NCI-H69 (cell line): ENCODE measurements around the gene MYO15A.
"Not testable (repeated sequence)": the region's sequence is repeated elsewhere in the genome, so short reads cannot be mapped to it uniquely, and the experiment has no call there.

Source experiments
- DNase-seq: peaks from one replicate; lab custom pipeline; 2025; lab: John Stamatoyannopoulos, UW

Gene MYO15A

DNA sequence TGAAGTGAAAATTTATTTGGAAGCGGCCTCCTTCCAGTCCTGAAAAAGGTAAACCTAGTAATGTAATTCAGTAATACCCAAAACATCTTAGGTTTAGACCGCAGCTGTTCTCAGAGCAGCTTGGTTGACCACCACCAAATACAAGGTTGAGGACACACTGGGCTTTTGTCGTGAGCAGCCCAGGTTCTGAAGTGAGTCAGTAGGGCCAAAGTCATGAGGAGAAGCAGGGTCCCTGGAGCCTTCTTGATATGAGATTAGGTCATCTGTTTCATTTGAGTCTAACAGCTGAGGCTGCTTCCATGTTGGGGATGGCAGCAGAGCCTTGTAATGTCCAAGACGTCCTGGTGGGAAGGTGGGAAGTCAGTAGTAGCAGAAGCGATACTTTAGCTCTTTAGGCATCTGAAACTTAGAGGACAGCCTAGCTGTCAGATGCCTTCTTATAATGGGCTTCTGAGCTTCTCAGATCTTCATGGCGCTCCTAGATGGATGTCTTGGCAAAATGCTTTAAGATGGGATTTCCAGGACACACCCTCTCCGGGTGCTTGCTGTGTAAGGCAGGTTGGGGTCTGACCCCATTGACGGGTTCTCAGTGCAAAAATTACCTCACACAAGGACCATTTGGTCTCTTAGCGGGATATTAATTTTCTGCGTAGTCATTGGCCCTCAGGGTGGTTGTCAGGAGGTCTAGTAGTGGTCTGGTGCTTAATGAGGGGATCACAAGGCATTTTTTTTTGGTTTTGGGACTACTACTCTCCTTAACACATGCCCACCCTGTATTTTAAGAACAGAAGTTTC, 77.5 kb downstream of the MYO15A start:
- peak; percentile 5 for DNase-seq

DNA sequence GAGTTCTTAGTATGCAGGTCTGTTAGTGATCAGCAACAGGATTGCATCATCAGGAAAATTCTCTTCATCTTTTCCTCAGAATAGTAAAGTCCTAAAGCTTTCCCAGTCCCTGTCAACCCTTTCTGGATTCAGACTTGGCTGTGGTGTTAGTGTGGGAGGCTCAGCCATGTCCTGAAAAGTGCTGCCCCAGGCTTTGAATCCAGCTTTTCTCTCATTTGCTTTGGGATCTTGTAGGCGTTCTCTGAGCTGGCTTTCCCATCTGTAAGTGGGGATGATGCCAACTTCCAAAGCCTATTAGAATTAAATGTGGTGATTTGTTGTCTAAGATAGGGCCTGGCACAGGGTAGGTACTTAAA, 78.0 kb downstream of the MYO15A start:
- no peak for DNase-seq

DNA sequence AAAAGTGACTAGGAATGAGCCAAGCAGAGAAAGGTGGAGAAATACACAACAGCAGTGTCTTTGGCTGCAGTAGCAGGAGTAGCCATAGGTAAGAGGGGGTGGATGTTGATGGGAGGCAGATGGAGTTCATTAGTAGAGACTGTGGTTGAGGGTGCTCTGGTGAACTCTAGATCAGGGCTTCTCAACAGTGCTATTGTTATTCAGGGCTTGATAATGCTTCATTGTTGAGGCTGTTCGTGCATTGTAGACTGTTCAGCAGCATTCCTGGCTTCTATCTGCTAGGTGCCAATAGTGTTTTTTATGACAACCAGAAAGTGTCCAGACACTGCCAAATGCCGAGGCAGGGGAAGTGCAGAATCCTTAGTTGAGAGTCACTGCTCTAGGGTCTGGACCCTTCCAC, 78.7 kb downstream of the MYO15A start:
- no peak for DNase-seq

DNA sequence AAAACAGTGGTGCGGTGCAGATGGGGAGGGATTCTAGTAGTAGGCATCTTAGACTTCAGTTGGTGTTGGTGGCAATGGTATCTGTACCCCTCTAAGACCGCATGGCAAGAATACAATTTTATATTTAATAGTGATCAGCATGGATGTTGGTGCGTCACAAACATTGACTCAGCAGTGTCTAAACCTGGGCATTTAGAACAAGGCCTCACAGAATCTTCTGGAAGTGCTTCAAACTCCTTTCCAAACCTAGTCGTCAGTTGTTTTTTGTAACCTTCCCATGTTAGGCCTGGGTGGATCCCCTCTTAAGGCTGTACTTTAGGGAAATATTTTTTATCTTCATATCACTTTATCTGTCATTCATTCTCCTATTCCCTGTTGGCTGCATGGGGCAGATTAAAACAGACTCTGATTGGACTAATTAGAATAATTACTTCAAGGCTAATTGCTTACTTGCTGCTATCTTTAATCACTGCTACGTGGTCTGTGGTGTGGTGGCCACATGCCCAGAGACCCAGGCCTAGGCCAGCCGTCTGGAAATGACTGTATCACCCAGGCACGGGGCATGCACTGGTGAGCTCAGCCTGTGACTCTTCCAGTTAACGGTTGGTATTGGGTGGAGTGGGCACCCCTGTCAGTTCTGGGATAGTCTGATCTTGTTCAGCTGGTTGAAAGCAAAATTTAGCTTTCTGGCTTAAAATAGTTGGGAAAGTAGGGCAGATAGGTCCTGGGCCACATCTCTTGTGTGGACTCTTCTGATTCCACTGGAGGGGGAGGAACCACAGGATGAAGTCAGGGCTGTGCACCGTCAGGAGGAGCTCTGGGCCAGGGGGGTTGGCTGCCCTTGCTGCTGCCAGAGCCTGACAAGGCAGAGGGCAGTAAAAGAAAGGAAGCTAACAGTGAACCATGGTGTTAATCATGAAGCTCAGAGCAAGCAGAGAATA, 79.5 kb downstream of the MYO15A start:
- DNase-seq, result no peak

DNA sequence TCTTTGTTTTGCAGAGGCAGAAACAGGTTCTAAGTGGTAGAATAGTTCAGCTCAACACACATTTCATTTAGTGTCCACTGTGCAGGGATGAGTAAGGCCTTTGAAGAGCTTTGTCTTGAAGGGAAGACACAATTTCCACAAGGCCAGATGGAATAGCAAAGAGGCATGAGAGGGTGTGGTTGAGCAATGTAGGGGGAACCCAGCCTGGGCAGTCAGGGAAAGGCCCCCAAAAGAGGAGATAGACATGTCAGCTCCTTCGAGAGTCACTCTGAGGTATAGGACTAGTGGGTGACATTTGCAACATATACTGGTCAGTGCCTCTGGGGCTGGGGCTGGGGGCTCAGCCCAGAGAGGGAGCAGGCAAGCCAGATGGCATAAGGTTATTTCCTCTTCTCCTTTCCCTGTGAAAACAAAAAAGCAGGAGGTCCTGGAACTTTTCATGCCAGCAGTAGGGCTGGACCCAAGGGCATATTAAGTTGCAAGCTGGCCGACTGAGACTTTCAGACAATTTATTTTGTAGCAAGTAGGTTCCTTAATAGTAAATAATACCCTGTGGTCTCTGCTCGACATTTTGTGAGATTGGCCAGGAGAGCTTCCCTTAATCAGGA, 82.2 kb downstream of the MYO15A start:
- no peak for DNase-seq

DNA sequence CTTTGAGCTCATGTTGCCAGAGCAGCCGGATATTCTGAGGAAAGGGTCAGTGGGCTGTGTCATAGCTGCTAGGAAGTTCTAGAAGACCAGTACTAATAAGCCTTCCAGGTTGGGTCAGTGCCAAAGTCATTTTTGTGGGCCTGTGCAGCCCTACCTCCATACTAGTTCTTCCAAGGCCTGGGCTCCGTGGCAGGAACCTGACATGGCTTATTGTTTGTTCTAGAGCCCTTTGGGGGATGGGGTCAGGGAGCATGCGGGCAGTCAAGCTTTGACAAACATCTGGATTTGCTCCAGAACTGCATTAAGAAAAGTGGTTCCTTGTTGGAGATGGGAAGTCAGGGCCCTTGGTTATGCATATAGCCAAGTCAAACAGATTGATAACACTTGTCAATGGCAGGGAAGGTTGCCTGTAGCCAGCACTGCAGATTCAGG, 82.7 kb downstream of the MYO15A start:
- DNase-seq, result peak; percentile 17

DNA sequence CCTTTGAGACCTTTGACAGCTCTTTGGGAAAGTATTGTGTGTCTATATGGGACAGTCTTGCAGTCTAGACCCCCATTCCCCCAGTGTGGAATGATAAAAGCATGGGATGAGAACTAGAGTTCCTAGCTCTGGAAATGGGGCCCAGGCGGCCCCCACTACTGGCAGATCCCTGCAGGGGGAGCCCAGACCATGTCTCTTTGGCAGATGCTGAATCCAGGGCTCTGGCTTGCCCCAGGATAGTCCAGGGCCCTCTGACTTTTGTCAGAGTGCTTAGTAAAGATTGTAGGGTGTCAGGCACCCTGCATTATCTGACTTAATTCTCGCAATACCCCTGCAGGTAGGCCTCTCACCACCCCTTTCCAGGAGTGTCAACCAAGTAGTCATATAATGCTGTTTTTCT, 83.4 kb downstream of the MYO15A start:
- DNase-seq, result no peak

DNA sequence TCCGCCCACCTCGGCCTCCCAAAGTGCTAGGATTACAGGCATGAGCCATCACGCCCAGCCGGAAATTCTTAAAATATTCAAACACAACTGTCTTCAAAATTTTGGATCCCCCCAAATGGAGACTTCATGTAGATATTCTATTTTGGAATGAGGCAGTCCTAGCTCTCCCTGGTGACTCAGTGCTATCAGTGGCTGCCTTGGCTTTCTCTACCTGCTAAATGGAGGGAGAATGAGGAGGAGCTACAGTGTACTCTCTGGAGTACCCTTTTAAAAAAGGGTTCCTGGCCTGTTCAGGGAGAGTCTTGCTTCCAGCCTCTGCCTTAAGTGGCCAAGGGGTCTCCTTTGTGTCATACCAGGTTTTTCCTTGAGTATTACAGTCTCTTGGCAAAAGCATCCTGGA, 85.8 kb downstream of the MYO15A start:
- no peak for DNase-seq

DNA sequence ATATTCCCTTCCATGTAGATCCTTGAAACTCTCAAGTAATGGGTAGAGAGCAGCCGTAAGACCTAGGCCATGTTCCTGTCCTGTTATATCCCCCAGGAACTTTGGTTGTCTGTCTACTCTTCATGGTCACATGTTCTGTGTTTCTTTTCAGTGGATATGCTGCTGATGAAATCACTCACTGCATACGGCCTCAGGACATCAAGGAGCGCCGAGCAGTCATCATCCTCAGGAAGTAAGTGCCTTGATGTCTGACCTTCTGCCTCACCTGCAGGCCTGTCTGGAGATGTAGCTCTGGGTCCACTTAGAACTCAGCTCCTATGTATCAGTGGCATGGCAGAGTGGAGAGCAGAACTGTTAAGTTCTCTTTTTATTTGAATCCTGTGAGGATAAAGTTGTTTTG, 86.2 kb downstream of the MYO15A start:
- DNase-seq, result no peak

DNA sequence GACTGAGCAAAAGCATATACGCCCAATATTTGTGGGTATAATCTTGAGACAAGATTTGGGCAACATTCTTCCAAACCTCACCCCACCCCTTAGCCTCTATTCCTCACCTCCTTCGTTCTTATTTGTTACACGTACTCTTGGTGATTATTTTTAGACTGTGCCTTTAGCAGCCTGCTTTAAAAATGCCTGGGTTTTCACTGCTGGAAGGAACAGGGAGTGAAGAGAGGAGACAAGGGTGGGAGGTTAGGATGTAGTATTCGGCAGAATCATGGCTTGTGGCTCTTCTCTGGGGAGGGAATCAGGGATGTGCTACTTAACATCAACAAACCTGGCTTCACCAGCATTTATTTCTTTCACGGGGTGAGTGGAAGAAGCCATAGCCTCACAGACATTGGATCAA, 86.7 kb downstream of the MYO15A start:
- DNase-seq, result no peak

DNA sequence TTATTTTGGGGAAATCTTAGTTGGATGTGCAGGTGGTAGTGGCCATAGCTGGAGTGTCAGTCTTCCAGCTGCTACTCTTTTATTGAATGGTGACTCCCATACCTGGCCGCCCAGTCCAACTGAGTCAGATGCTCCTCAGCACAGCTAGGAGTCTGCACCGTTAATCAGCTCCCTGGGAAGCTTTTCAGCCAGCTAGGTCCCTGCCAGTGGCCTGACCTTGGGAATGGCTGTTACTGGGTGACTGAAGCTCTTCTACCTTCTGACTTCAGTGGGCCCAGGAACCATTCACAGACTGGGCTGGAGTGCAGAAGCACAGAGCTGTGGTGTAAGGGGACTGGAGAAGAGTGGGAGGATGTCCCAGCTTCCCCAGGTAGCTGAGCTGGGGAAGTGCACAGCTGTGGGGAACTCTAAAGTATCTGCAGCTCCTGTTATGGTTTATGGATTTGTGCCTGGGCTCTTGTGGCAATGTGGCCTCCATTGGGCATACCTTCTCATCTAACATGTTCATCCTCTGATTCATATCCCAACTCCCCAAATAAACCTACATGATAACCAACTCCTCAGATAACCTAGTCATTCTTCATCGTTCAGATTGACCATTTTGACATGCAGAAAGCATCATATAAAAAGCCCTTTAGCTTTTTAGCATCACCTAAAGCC, 89.1 kb downstream of the MYO15A start:
- no peak for DNase-seq

DNA sequence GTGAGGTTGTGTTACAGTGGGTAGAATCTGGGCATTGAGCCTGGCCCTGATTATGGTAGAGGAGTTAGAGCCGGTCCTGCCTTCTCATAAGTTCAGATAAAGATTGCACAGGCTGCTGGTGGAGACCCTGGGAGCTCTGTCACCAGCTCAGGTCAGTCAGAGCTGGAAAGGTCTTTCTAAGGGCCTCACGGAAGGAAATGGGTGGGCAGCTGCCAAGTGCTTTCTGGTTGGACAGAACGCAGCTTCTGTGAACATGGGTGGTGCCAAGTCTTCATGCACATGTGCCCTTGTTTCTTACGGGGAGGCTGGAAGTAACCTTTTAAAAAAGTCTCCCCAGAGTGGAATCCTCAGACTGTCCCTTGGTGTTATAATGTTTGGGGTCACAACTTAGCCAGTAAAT, 90.0 kb downstream of the MYO15A start:
- DNase-seq, result no peak

DNA sequence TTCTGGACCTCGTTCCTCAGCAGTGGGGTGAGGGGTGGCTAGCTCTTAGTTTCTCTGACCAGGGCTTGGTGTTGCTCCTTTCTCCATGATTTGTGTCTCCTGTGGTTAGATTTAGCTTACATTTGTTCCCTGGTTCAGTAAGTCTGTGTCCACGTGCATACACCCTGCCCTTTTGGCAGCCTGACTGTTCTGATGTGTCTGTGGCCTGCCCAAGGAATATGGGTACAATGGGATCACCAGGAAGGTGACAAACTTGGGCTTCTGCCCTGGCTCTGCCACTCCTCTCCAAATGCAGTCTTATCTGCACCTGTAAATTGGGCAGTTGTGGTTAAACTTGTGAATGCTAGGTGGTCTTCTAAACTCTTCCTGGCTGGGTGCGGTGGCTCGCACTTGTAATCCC, 92.6 kb downstream of the MYO15A start:
- no peak for DNase-seq

DNA sequence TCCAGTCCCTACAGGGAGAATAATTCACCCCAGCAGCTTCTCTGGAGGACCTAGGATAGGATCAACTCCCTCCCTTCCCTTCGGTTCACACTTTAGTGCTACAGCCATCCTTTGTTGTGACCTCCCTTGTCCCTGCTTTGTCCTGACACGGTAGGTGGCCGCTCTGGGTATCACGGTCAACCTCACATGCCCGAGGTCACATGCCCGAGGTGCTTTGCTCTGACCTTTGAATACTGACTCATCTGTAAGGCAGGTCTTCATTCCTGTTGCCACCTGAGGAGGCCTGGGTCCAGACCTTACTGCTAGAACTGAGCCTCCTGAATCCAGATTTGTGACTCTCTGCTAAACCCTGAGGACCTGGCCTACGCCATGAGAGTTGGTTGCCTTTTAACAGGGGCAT, 94.8 kb downstream of the MYO15A start:
- DNase-seq, result no peak

DNA sequence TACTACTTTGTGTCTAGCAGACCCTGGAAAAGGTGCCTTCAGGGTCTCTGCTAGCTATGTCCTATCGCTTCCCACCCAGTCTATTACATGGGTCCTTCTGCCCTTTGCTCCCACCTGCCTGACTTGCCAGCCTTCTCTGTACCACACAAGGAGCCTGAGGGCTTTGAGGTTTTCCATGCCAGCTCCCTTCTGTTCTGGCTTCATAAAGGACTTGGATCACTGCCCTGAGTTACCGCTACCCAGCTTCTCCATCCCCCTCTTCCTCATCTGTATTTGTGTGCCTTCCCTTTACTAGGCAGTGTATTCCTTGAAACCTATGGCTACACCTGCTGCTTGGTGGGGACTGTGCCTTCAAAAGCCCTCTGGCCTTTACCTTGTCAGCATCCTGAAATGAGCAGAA, 97.3 kb downstream of the MYO15A start:
- no peak for DNase-seq

DNA sequence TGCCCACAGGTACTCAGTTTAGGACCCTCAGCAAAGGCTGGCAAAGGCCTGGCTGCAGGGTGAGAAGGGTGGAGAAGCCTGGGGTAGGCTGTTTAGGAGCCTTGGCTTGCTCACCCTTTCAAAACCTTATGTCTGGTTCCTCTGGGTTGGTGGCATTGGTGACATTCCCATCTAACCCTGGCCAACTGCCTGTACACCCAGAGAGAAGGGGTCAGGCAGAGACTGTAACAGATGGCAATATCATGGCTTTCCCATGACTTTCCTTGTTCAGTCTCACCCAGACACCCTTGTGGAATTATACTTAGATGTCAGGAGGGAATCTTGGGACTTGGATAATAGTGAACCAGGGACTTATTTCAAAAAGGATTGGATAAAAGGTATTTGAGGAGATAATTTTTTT, 98.4 kb downstream of the MYO15A start:
- no peak for DNase-seq

DNA sequence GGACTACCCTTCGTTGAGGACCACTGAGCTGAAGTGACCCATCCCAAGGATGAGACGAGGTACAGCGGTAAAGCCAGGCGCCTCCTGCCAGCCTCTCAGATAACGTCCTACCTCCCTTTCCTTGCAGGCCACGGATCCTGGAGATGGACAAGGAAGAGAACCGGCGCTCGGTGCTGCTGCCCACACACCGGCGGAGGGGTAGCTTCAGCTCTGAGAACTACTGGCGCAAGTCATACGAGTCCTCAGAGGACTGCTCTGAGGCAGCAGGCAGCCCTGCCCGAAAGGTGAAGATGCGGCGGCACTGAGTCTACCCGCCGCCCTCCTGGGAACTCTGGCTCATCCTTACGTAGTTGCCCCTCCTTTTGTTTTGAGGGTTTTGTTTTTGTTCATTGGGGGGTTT, 99.5 kb downstream of the MYO15A start:
- no peak for DNase-seq

DNA sequence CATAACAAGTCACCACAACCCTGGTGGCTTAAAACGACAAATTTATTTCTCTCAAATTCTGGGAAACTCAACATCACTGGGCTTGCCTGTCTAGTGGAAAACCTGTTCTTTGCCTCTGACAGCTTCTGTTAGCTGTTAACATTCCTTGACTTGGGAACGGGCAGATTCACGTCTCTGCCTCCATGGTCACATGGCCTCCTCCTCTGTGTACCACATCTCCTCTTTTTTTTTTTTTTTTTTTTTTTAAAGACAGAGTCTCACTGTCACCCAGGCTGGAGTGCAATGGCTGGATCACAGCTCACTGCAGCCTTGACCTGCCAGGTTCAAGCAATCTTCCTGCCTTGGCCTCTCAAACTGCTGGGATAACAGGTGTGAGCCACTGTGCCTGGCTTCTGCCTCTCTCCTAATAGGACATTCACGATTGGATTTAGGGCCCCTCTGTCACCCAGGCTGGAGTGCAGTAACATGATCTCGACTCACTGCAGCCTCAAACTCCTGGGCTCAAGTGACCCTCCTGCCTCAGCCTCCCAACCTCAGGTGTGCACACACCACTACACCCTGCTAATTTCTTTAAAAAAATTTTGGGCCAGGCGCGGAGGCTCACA, 105.2 kb downstream of the MYO15A start:
- DNase-seq, result no peak

DNA sequence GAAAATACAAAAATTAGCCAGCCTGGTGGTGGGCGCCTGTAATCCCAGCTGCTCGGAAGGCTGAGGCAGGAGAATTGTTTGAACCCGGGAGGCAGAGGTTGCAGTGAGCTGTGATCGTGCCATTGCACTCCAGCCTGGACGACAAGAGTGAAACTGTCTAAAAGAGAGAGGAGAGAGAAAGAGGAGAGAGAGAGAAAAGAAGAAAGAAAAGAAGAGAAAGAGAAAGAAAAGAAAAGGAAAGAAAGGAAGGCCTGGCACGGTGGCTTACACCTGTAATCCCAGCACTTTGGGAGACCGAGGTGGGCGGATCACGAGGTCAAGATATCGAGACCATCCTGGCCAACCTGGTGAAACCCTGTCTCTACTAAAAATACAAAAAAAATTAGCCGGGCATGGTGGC, 108.3 kb downstream of the MYO15A start:
- DNase-seq, result not testable (repeated sequence)

DNA sequence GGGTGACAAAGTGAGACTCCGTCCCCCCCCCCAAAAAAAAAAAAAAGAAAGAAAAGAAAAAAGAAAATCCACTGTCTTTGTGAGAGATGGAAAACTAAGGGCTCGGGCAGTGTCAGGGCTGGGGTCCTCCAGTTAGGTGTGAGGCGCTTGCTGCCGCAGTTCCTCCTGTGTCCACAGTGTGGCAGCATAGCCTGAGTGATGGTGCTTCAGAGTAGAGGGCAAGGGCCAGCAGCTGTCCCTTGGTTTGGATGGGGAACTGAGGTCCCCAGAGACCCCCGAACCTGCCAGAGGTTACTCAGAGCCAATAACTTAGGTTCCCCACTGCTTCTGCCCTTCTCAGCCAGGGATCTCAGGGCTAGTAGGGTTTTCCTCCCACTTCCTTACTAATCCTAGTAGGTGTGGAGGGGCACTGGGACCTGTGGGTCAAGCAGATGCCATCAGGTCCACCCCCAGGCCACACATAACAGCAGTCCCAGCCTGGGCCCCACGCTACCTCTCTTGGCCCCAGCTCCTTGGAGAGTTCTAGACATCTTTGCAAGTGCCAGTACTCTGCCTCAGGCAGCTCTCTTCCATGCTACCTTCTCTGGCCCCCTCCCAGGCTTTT, 109.0 kb downstream of the MYO15A start:
- peak; percentile 59 for DNase-seq

DNA sequence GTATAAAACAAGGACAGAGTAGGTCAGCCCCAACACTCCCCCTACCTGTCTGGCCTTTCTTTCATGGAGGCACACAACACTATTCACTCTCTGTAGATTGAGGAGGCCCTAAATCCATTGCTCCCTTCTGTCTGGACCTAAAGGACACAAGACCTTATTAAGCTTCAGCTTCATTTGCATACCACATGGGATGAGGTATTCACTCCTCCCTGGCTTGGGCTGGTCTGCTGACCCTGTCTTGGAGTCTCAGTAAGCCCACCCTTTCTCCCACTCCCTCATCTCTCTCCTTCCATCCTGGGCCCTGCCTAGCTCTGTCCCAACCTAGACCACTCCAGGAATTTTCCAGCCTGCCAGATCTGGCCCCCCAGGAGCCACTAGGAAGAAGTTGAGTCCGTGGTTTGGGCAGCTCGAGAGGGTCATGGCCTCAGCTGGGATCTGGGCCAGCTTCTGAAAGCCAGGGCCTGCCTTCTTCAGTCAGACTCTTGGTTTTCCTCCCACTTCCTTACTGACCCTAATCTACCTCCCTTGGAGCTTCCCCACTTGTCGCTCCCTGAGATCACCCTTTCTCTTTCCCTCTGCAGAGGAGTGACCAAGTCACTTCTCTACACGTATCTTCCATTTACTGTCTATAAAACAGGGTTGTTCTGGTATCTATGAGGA, 110.3 kb downstream of the MYO15A start:
- DNase-seq, result no peak
